ENCODE measurements around the gene MRPL18. TPM values are rescaled to one million over a fixed set of nuclear protein-coding genes. Genes with fewer than 3 reads are reported as not detected.

The MRPL18 gene
- total and polyA plus RNA-seq, 9 of the 15 experiments (the other 6 are each of a cell fraction or from before 2014, with no cell fraction given), result 149 to 456 (median 196) TPM

DNA sequence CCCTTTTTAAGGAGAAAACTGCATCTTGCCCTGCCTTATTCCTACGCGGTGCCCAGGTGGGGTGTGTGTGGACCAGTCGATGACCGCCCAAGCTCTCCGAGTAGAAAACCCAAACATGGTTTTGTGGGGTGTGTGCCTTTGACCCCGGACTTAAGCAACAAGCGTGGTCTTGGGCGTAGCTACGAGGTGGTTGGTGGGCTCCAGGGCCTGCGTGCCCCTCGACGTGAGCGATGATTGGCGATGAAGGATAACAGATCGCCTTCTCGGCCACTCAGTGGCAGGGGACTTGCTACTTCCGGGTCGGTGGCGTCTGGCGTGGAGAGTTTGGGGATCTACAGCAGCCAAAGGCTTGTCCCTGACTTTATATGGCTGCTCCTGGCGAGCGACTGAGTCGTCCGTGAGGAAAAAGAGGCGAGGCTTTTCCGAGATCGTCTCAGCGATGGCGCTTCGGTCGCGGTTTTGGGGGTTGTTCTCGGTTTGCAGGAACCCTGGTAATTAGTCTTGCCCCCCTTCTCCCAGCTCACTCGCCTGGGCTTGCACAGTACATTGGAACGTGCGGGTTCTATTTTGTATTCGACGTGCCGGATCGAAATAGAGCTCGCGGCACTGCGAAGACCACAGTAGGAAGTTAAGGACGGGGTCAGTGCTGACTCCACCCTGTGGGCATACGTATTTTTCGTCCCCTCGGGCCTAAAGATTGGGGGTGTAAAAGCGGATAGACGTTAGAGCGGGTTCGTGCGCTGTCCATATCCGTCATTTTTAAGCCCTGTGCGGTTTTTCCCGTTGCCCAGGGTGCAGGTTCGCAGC lies at the start of gene MRPL18 (continued):
- TF ChIP-seq, protein P1, sequence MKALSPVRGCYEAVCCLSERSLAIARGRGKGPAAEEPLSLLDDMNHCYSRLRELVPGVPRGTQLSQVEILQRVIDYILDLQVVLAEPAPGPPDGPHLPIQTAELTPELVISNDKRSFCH (CRISPR knock-in tag; IDR thresholded peaks at IDR 0.05), result no peak
- TF ChIP-seq, protein P1 (tag; IDR thresholded peaks at IDR 0.05), result peak; percentile 65; the same call in 1 of the 2 replicates
- TF ChIP-seq, protein P2, sequence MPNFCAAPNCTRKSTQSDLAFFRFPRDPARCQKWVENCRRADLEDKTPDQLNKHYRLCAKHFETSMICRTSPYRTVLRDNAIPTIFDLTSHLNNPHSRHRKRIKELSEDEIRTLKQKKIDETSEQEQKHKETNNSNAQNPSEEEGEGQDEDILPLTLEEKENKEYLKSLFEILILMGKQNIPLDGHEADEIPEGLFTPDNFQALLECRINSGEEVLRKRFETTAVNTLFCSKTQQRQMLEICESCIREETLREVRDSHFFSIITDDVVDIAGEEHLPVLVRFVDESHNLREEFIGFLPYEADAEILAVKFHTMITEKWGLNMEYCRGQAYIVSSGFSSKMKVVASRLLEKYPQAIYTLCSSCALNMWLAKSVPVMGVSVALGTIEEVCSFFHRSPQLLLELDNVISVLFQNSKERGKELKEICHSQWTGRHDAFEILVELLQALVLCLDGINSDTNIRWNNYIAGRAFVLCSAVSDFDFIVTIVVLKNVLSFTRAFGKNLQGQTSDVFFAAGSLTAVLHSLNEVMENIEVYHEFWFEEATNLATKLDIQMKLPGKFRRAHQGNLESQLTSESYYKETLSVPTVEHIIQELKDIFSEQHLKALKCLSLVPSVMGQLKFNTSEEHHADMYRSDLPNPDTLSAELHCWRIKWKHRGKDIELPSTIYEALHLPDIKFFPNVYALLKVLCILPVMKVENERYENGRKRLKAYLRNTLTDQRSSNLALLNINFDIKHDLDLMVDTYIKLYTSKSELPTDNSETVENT (CRISPR knock-in tag; IDR thresholded peaks at IDR 0.05), result no peak
- TF ChIP-seq NFIC (IDR thresholded peaks at IDR 0.05), result no peak; the same call in 1 of the 2 replicates
- TF ChIP-seq, protein P3, sequence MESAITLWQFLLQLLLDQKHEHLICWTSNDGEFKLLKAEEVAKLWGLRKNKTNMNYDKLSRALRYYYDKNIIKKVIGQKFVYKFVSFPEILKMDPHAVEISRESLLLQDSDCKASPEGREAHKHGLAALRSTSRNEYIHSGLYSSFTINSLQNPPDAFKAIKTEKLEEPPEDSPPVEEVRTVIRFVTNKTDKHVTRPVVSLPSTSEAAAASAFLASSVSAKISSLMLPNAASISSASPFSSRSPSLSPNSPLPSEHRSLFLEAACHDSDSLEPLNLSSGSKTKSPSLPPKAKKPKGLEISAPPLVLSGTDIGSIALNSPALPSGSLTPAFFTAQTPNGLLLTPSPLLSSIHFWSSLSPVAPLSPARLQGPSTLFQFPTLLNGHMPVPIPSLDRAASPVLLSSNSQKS (CRISPR knock-in tag; IDR thresholded peaks at IDR 0.05), result no peak
- TF ChIP-seq, protein P4, sequence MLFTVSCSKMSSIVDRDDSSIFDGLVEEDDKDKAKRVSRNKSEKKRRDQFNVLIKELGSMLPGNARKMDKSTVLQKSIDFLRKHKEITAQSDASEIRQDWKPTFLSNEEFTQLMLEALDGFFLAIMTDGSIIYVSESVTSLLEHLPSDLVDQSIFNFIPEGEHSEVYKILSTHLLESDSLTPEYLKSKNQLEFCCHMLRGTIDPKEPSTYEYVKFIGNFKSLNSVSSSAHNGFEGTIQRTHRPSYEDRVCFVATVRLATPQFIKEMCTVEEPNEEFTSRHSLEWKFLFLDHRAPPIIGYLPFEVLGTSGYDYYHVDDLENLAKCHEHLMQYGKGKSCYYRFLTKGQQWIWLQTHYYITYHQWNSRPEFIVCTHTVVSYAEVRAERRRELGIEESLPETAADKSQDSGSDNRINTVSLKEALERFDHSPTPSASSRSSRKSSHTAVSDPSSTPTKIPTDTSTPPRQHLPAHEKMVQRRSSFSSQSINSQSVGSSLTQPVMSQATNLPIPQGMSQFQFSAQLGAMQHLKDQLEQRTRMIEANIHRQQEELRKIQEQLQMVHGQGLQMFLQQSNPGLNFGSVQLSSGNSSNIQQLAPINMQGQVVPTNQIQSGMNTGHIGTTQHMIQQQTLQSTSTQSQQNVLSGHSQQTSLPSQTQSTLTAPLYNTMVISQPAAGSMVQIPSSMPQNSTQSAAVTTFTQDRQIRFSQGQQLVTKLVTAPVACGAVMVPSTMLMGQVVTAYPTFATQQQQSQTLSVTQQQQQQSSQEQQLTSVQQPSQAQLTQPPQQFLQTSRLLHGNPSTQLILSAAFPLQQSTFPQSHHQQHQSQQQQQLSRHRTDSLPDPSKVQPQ (CRISPR knock-in tag; IDR thresholded peaks at IDR 0.05; ENCODE audit: borderline replicate concordance), result no peak
- TF ChIP-seq RB1 (IDR thresholded peaks at IDR 0.05; ENCODE audit: low read depth), result 0 out of 2 replicates have a peak, but pooled peaks have one; percentile 17
- TF ChIP-seq RBM14 (IDR thresholded peaks at IDR 0.05; ENCODE audit: borderline replicate concordance, insufficient read depth, low read depth, low read length), result no peak
- TF ChIP-seq, protein P5, sequence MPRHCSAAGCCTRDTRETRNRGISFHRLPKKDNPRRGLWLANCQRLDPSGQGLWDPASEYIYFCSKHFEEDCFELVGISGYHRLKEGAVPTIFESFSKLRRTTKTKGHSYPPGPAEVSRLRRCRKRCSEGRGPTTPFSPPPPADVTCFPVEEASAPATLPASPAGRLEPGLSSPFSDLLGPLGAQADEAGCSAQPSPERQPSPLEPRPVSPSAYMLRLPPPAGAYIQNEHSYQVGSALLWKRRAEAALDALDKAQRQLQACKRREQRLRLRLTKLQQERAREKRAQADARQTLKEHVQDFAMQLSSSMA (CRISPR knock-in tag; IDR thresholded peaks at IDR 0.05), result 0 out of 2 replicates have a peak, but pooled peaks have one; percentile 35
- TF ChIP-seq TAL1 (IDR thresholded peaks at IDR 0.05), result no peak
- peak; percentile 22; the same call in 1 of the 2 replicates for TF ChIP-seq DIDO1 (tag; IDR thresholded peaks at IDR 0.05; ENCODE audit: low read depth)
- TF ChIP-seq TARDBP (IDR thresholded peaks at IDR 0.05), result peak; percentile 33; the same call in 1 of the 2 replicates
- TF ChIP-seq KLF10 (CRISPR knock-in tag; IDR thresholded peaks at IDR 0.05), result no peak
- peak; percentile 97 for TF ChIP-seq ASH1L (IDR thresholded peaks at IDR 0.05; ENCODE audit: borderline replicate concordance, low read depth, partially characterized antibody)
- TF ChIP-seq ARID1B (IDR thresholded peaks at IDR 0.05), result 0 out of 2 replicates have a peak, but pooled peaks have one; percentile 18
- TF ChIP-seq, protein P6, sequence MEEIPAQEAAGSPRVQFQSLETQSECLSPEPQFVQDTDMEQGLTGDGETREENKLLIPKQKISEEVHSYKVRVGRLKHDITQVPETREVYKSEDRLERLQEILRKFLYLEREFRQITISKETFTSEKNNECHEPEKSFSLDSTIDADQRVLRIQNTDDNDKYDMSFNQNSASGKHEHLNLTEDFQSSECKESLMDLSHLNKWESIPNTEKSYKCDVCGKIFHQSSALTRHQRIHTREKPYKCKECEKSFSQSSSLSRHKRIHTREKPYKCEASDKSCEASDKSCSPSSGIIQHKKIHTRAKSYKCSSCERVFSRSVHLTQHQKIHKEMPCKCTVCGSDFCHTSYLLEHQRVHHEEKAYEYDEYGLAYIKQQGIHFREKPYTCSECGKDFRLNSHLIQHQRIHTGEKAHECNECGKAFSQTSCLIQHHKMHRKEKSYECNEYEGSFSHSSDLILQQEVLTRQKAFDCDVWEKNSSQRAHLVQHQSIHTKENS (CRISPR knock-in tag; IDR thresholded peaks at IDR 0.05), result no peak
- TF ChIP-seq ATF7 (IDR thresholded peaks at IDR 0.05), result peak; percentile 34
- TF ChIP-seq GTF2A2 (tag; IDR thresholded peaks at IDR 0.05), result no peak
- TF ChIP-seq NONO (IDR thresholded peaks at IDR 0.05; ENCODE audit: low read depth in 2 of 2, low read length in 1 of 2), result no peak

All from K562 (cell line).